Endothelial cell of umbilical vein (primary cell): ENCODE results near the gene EDRF1.

Experiments used
- EZH2 ChIP-seq: IDR thresholded peaks from 2 replicates; pipeline ENCODE4 v1.6.1; 2012; ENCODE audit warnings: borderline replicate concordance, low read depth, mild to moderate bottlenecking, moderate library complexity, low read length, inconsistent platforms; ENCODE audit not compliant: severe bottlenecking
- FOS ChIP-seq: IDR thresholded peaks from 2 replicates; pipeline ENCODE4 v1.6.1; 2011; ENCODE audit warnings: mild to moderate bottlenecking, low read length, moderate library complexity, borderline replicate concordance; ENCODE audit not compliant: insufficient read depth
- POLR2A ChIP-seq: IDR thresholded peaks from 2 replicates; pipeline ENCODE4 v1.6.1; 2012; ENCODE audit warnings: low read depth, mild to moderate bottlenecking, control low read depth, low read length
- POLR2AphosphoS5 ChIP-seq: IDR thresholded peaks from 2 replicates; pipeline ENCODE4 v1.6.1; 2012; ENCODE audit warnings: low read depth, mild to moderate bottlenecking, control low read depth, low read length, moderate library complexity; ENCODE audit not compliant: insufficient read depth
- TF ChIP-seq, protein P1 (sequence below), 2 donors: IDR thresholded peaks; 1 replicate in 1 of 2; 2 replicates in 1 of 2; pipeline ENCODE4 v1.5.1; 2011; ENCODE audit warnings: low read length in 2 of 2, mild to moderate bottlenecking in 2 of 2, moderate library complexity in 2 of 2, control low read depth in 1 of 2, inconsistent platforms in 1 of 2, low read depth in 1 of 2; ENCODE audit not compliant: insufficient read depth in 1 of 2; ENCODE audit errors: extremely low read depth in 1 of 2
- TF ChIP-seq, protein P2 (sequence below): IDR thresholded peaks from 2 replicates; pipeline ENCODE4 v1.6.1; 2011; ENCODE audit not compliant: insufficient read depth, insufficient read length

DNA sequence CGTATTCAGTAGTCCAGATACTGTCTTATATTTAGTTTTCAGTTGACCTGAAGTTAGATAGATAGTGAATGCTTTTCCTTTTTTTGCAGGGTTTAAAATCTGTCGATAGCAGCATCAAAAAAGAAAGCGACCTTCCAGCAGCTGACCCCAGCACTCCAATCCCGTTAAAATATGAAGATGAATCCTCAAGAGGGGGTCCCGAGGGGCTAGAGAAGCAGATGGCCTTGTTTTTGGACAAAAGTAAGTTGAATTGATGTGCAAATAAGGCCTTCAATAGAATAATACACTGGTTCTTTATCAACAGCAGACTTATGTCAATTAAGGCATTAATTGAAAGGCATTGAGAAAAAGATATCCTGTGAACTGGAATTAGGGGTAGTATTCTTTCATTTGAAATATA lies 18.7 kb downstream of the EDRF1 start:
- TF ChIP-seq, protein P1, sequence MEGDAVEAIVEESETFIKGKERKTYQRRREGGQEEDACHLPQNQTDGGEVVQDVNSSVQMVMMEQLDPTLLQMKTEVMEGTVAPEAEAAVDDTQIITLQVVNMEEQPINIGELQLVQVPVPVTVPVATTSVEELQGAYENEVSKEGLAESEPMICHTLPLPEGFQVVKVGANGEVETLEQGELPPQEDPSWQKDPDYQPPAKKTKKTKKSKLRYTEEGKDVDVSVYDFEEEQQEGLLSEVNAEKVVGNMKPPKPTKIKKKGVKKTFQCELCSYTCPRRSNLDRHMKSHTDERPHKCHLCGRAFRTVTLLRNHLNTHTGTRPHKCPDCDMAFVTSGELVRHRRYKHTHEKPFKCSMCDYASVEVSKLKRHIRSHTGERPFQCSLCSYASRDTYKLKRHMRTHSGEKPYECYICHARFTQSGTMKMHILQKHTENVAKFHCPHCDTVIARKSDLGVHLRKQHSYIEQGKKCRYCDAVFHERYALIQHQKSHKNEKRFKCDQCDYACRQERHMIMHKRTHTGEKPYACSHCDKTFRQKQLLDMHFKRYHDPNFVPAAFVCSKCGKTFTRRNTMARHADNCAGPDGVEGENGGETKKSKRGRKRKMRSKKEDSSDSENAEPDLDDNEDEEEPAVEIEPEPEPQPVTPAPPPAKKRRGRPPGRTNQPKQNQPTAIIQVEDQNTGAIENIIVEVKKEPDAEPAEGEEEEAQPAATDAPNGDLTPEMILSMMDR (IDR thresholded peaks at IDR 0.05; ENCODE audit: extremely low read depth in 1 of 2, insufficient read depth in 1 of 2, low read depth in 1 of 2, low read length in 2 of 2), result no peak
- TF ChIP-seq, protein P2, sequence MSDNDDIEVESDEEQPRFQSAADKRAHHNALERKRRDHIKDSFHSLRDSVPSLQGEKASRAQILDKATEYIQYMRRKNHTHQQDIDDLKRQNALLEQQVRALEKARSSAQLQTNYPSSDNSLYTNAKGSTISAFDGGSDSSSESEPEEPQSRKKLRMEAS, result no peak
- TF ChIP-seq EZH2 (no peak), POLR2A (no peak), FOS (no peak), POLR2AphosphoS5 (no peak)
